NCI-H345 treated with DMSO at 0.1 percent for 48 hours (cell line): ENCODE results near the gene PGAP3.

Source experiments
- DNase-seq: peaks from one replicate; lab custom pipeline; 2025; ENCODE audit not compliant: unreplicated experiment; lab: John Stamatoyannopoulos, UW

PGAP3 gene

GRCh38 chr17:39660397-39661385, 27.2 kb downstream of the PGAP3 start:
- DNase-seq: no peak

GRCh38 chr17:39660011-39660360, 27.9 kb downstream of the PGAP3 start:
- no peak for DNase-seq

GRCh38 chr17:39659279-39660010, 28.4 kb downstream of the PGAP3 start:
- no peak for DNase-seq

GRCh38 chr17:39658760-39659159, 29.1 kb downstream of the PGAP3 start:
- no peak for DNase-seq

- DNase-seq: no peak
Observed at GRCh38 chr17:39658346-39658745, 29.5 kb downstream of the PGAP3 start.

GRCh38 chr17:39655105-39655504, 32.8 kb downstream of the PGAP3 start:
- no peak for DNase-seq

- DNase-seq: no peak
Observed at GRCh38 chr17:39653662-39654331, 34.1 kb downstream of the PGAP3 start.

GRCh38 chr17:39653316-39653661, 34.6 kb downstream of the PGAP3 start:
- no peak for DNase-seq

- no peak for DNase-seq
Observed at GRCh38 chr17:39652587-39653315, 35.1 kb downstream of the PGAP3 start.

- no peak for DNase-seq
Observed at GRCh38 chr17:39651923-39652586, 35.8 kb downstream of the PGAP3 start.

- DNase-seq: no peak
Observed at GRCh38 chr17:39650121-39650579, 37.7 kb downstream of the PGAP3 start.

GRCh38 chr17:39648616-39649366, 39.1 kb downstream of the PGAP3 start:
- no peak for DNase-seq

GRCh38 chr17:39647256-39647655, 40.6 kb downstream of the PGAP3 start:
- no peak for DNase-seq

- DNase-seq: no peak
Observed at GRCh38 chr17:39643271-39643670, 44.6 kb downstream of the PGAP3 start.

GRCh38 chr17:39642291-39643074, 45.4 kb downstream of the PGAP3 start:
- no peak for DNase-seq

GRCh38 chr17:39641883-39642282, 46.0 kb downstream of the PGAP3 start:
- no peak for DNase-seq

- DNase-seq: no peak
Observed at GRCh38 chr17:39641097-39641496, 46.8 kb downstream of the PGAP3 start.

GRCh38 chr17:39640591-39641031, 47.2 kb downstream of the PGAP3 start:
- no peak for DNase-seq
